Naive thymus-derived CD4-positive, alpha-beta T cell (primary cell): Measurements from ENCODE around the gene MEX3A. TPM values are rescaled to one million over a fixed set of nuclear protein-coding genes. Genes with fewer than 3 reads are reported as not detected.
"Not testable (repeated sequence)": the region's sequence is repeated elsewhere in the genome, so short reads cannot be mapped to it uniquely, and the experiment has no call there.

Source experiments
- ATAC-seq: fragments of 150-1000 bp; cut with Tn5 transposase; 2 replicates; pipeline ENCODE4 v1.10.0; 2021; ENCODE audit warnings: mild to moderate bottlenecking, moderate library complexity
- CTCF ChIA-PET: fragments of 350-600 bp; sonication (Branson Sonifier 250); formaldehyde crosslinking; loops from one replicate; lab custom pipeline; 2021; ENCODE audit warnings: antibody characterized with exemption; lab: Charles Lee
- POLR2A ChIA-PET: fragments of 350-600 bp; sonication (Branson Sonifier 250); formaldehyde crosslinking; loops from one replicate; lab custom pipeline; 2021; ENCODE audit warnings: antibody characterized with exemption, inconsistent platforms; lab: Charles Lee
- DNase-seq, 9 donors: peaks; one replicate each; pipeline versions ENCODE4 v3.0.0 to v3.0.0-alpha.2; 2020 to 2022; ENCODE audit warnings: mixed read lengths in 1 of 9
- H3K27ac ChIP-seq: one replicate; pipeline ENCODE4 v1.7.0; 2013; ENCODE audit warnings: mild to moderate bottlenecking, low read depth, low read length, moderate library complexity
- H3K27me3 ChIP-seq, 2 donors: one replicate each; pipeline ENCODE4 v1.7.0; 2013; ENCODE audit warnings: low read length in 2 of 2, mild to moderate bottlenecking in 2 of 2, moderate library complexity in 2 of 2; ENCODE audit not compliant: control insufficient read depth in 2 of 2, insufficient read depth in 2 of 2
- H3K36me3 ChIP-seq, 3 experiments: 1 replicate in 2 of 3; 2 replicates in 1 of 3; pipeline ENCODE4 v1.7.0; 2013; ENCODE audit warnings: low read length in 3 of 3, mild to moderate bottlenecking in 3 of 3, moderate library complexity in 1 of 3; ENCODE audit not compliant: insufficient read depth in 3 of 3, control insufficient read depth in 2 of 3
- H3K4me1 ChIP-seq, 2 donors: one replicate each; pipeline ENCODE4 v1.7.0; 2013; ENCODE audit warnings: low read length in 2 of 2, mild to moderate bottlenecking in 2 of 2, moderate library complexity in 1 of 2; ENCODE audit not compliant: control insufficient read depth in 2 of 2, insufficient read depth in 2 of 2
- H3K4me3 ChIP-seq: 2 replicates; pipeline ENCODE4 v1.7.0; 2013; ENCODE audit warnings: mild to moderate bottlenecking, low read length
- H3K9me3 ChIP-seq, 3 experiments: 1 replicate in 2 of 3; 2 replicates in 1 of 3; pipeline ENCODE4 v1.7.0; 2013; ENCODE audit warnings: low read length in 3 of 3; ENCODE audit not compliant: control insufficient read depth in 2 of 3
- H3K27ac Mint-ChIP-seq, 9 donors: one replicate each; pipeline ENCODE4 v1.8.0; 2020 to 2022; ENCODE audit warnings: mixed read lengths in 9 of 9, mild to moderate bottlenecking in 8 of 9, moderate library complexity in 5 of 9, inconsistent platforms in 2 of 9
- H3K27me3 Mint-ChIP-seq, 5 donors: one replicate each; pipeline ENCODE4 v1.8.0; 2021 to 2022; ENCODE audit warnings: mixed read lengths in 5 of 5, mild to moderate bottlenecking in 1 of 5
- H3K36me3 Mint-ChIP-seq, 5 donors: one replicate each; pipeline ENCODE4 v1.8.0; 2020 to 2022; ENCODE audit warnings: mixed read lengths in 5 of 5, mild to moderate bottlenecking in 3 of 5, inconsistent platforms in 1 of 5
- H3K4me1 Mint-ChIP-seq, 7 donors: one replicate each; pipeline ENCODE4 v1.8.0; 2020 to 2022; ENCODE audit warnings: mixed read lengths in 7 of 7, mild to moderate bottlenecking in 3 of 7, inconsistent platforms in 1 of 7
- H3K4me3 Mint-ChIP-seq, 10 donors: one replicate each; pipeline ENCODE4 v1.8.0; 2020 to 2022; ENCODE audit warnings: mild to moderate bottlenecking in 10 of 10, mixed read lengths in 10 of 10, moderate library complexity in 6 of 10, inconsistent platforms in 2 of 10
- H3K9me3 Mint-ChIP-seq, 11 donors: one replicate each; pipeline ENCODE4 v1.8.0; 2020 to 2022; ENCODE audit warnings: mixed read lengths in 11 of 11, mild to moderate bottlenecking in 4 of 11, inconsistent platforms in 1 of 11, moderate library complexity in 1 of 11
- intact Hi-C, 2 donors: fragments of 100-400 bp; cut with micrococcal nuclease; formaldehyde crosslinking; loops; one replicate each; pipeline ENCODE4 v1.15.1; 2023
- polyA plus RNA-seq, 2 donors: library from polyadenylated mRNA; unstranded; fragments of 300-500 nt; fragmentation: Illumina TruSeq; gene quantifications; one replicate each; pipeline ENCODE4 v1.2.3, GENCODE V29; 2021
- total RNA-seq, 6 experiments: library from RNA in 5 of 6; stranded (reverse) in 5 of 6; gene quantifications; 1 replicate in 5 of 6; 2 replicates in 1 of 6; pipeline ENCODE4 v1.2.3 and lab custom pipeline; 2021 to 2026

The MEX3A gene
- total and polyA plus RNA-seq, 7 experiments from 2014 or later = 0.05 to 0.15 (median 0.13) TPM; not detected in 3

GRCh38 chr1:156123356-156124196 is 41.3 kb upstream of the MEX3A start:
- H3K4me3 Mint-ChIP-seq = peak overlapping the region in 3 of 10 donors; percentile 18 to 60 (median 59)
- H3K27me3 Mint-ChIP-seq = peaks cover under 1 to 29% (median 1%) of the 10 kb centered on the region in 5 donors
- peak; percentile 21 for ATAC-seq
- peak overlapping the region in 6 of 9 donors; percentile 43 to 88 (median 76) for H3K27ac Mint-ChIP-seq
- H3K36me3 ChIP-seq = no peaks in the 10 kb centered on the region
- H3K9me3 Mint-ChIP-seq = no peaks in the 10 kb centered on the region
- peak in 7 of 9 donors; percentile 44 to 72 (median 49) for DNase-seq
- H3K36me3 Mint-ChIP-seq = no peaks in the 10 kb centered on the region
- no peak overlapping the region for H3K27ac ChIP-seq
- H3K27me3 ChIP-seq = no peaks in the 10 kb centered on the region
- intact Hi-C loops = loop anchor here (1.0 kb wide), 2 partner anchors 8 to 17 kb away; no protein-coding TSS in a partner anchor
- no peak overlapping the region for H3K4me3 ChIP-seq
- peaks cover 18 to 61% (median 48%) of the 10 kb centered on the region in 7 donors for H3K4me1 Mint-ChIP-seq
- no peaks in the 10 kb centered on the region for H3K9me3 ChIP-seq
- CTCF ChIA-PET = interaction anchor here (13.5 kb wide), 1 partner anchor 28 kb away, joined by 340 read pairs; no protein-coding TSS in a partner anchor
- POLR2A ChIA-PET = interaction anchor here (0.6 to 1.1 kb wide), 2 partner anchors 10 to 11 kb away, joined by 3 to 4 read pairs; no protein-coding TSS in a partner anchor
- peaks cover 37 to 43% of the 10 kb centered on the region in 2 donors for H3K4me1 ChIP-seq

- no peaks in the 10 kb centered on the region for H3K36me3 Mint-ChIP-seq
- DNase-seq (no peak), ATAC-seq (no peak)
- H3K27me3 Mint-ChIP-seq = peaks cover 4 to 31% (median 8%) of the 10 kb centered on the region in 5 donors
- no peak overlapping the region for H3K27ac ChIP-seq
- no peaks in the 10 kb centered on the region for H3K36me3 ChIP-seq
- peaks cover 14 to 55% (median 39%) of the 10 kb centered on the region in 7 donors for H3K4me1 Mint-ChIP-seq
- CTCF ChIA-PET = interaction anchor here (13.5 kb wide), 1 partner anchor 27 kb away, joined by 340 read pairs; no protein-coding TSS in a partner anchor
- H3K27ac Mint-ChIP-seq = peak overlapping the region in 5 of 9 donors; percentile 29 to 88 (median 54)
- peaks cover 29 to 40% of the 10 kb centered on the region in 2 donors for H3K4me1 ChIP-seq
- no peak overlapping the region for H3K4me3 ChIP-seq
- no peaks in the 10 kb centered on the region for H3K9me3 Mint-ChIP-seq
- POLR2A ChIA-PET = interaction anchor here (1.1 kb wide), 1 partner anchor 10 kb away, joined by 3 read pairs; no protein-coding TSS in a partner anchor
- no peaks in the 10 kb centered on the region for H3K27me3 ChIP-seq
- intact Hi-C loops = loop anchor here (1.0 kb wide), 2 partner anchors 7 to 16 kb away; no protein-coding TSS in a partner anchor
- no peaks in the 10 kb centered on the region for H3K9me3 ChIP-seq
- no peak overlapping the region for H3K4me3 Mint-ChIP-seq
Observed at GRCh38 chr1:156122519-156123355, 40.5 kb upstream of the MEX3A start.

- ATAC-seq (no peak), DNase-seq (no peak)
- no peaks in the 10 kb centered on the region for H3K27me3 ChIP-seq
- Mint-ChIP-seq H3K4me1 (peaks cover 8 to 49% (median 33%) of the 10 kb centered on the region in 7 donors), H3K27ac (peak overlapping the region in 1 of 9 donors; percentile 29), H3K9me3 (no peaks in the 10 kb centered on the region), H3K27me3 (peaks cover 4 to 29% (median 8%) of the 10 kb centered on the region in 5 donors), H3K36me3 (no peaks in the 10 kb centered on the region), H3K4me3 (no peak overlapping the region)
- peaks cover 22 to 33% of the 10 kb centered on the region in 2 donors for H3K4me1 ChIP-seq
- H3K27ac ChIP-seq = no peak overlapping the region
- CTCF ChIA-PET = interaction anchor here (13.5 kb wide), 1 partner anchor 27 kb away, joined by 340 read pairs; no protein-coding TSS in a partner anchor
- no peaks in the 10 kb centered on the region for H3K36me3 ChIP-seq
- intact Hi-C loops = no loop called here
- H3K9me3 ChIP-seq = no peaks in the 10 kb centered on the region
- POLR2A ChIA-PET = no interaction called here
- H3K4me3 ChIP-seq = no peak overlapping the region
Observed at GRCh38 chr1:156122086-156122485, 39.8 kb upstream of the MEX3A start.

GRCh38 chr1:156121457-156121856 is 39.2 kb upstream of the MEX3A start:
- Histone ChIP-seq H3K4me1 (peaks cover 16 to 27% of the 10 kb centered on the region in 2 donors), H3K9me3 (no peaks in the 10 kb centered on the region), H3K27me3 (no peaks in the 10 kb centered on the region), H3K27ac (no peak overlapping the region), H3K36me3 (no peaks in the 10 kb centered on the region), H3K4me3 (no peak overlapping the region)
- CTCF ChIA-PET = interaction anchor here (13.5 kb wide), 1 partner anchor 26 kb away, joined by 340 read pairs; no protein-coding TSS in a partner anchor
- no peak overlapping the region for H3K4me3 Mint-ChIP-seq
- H3K27me3 Mint-ChIP-seq = peaks cover 7 to 31% (median 10%) of the 10 kb centered on the region in 5 donors
- POLR2A ChIA-PET = interaction anchor here (0.6 kb wide), 1 partner anchor 51 kb away, joined by 3 read pairs; no protein-coding TSS in a partner anchor
- peaks cover 5 to 45% (median 28%) of the 10 kb centered on the region in 7 donors for H3K4me1 Mint-ChIP-seq
- DNase-seq (no peak), ATAC-seq (no peak)
- intact Hi-C loops = no loop called here
- H3K27ac Mint-ChIP-seq = no peak overlapping the region
- no peaks in the 10 kb centered on the region for H3K36me3 Mint-ChIP-seq
- no peaks in the 10 kb centered on the region for H3K9me3 Mint-ChIP-seq

- H3K27ac ChIP-seq, H3K9me3 Mint-ChIP-seq, H3K27me3 ChIP-seq, intact Hi-C loops, H3K27ac Mint-ChIP-seq, H3K36me3 Mint-ChIP-seq, H3K4me3 Mint-ChIP-seq, ATAC-seq, H3K36me3 ChIP-seq, H3K9me3 ChIP-seq, DNase-seq, H3K4me3 ChIP-seq: not testable (repeated sequence)
- ChIA-PET POLR2A (interaction anchor here (0.6 kb wide), 1 partner anchor 51 kb away, joined by 3 read pairs; no protein-coding TSS in a partner anchor), CTCF (interaction anchor here (13.5 kb wide), 1 partner anchor 26 kb away, joined by 340 read pairs; no protein-coding TSS in a partner anchor)
- Mint-ChIP-seq H3K27me3 (peaks cover 11 to 35% (median 15%) of the 10 kb centered on the region in 5 donors), H3K4me1 (peaks cover 5 to 45% (median 28%) of the 10 kb centered on the region in 7 donors)
- peaks cover 13 to 23% of the 10 kb centered on the region in 2 donors for H3K4me1 ChIP-seq
Observed at GRCh38 chr1:156121005-156121404, 38.7 kb upstream of the MEX3A start.

GRCh38 chr1:156120318-156120717 is 38.1 kb upstream of the MEX3A start:
- Mint-ChIP-seq H3K9me3 (no peaks in the 10 kb centered on the region), H3K4me1 (peaks cover 7 to 45% (median 33%) of the 10 kb centered on the region in 7 donors), H3K27ac (no peak overlapping the region), H3K4me3 (no peak overlapping the region), H3K36me3 (no peaks in the 10 kb centered on the region), H3K27me3 (peaks cover 14 to 38% (median 18%) of the 10 kb centered on the region in 5 donors)
- ATAC-seq (no peak), DNase-seq (no peak)
- no peak overlapping the region for H3K27ac ChIP-seq
- intact Hi-C loops = no loop called here
- H3K4me3 ChIP-seq = no peak overlapping the region
- POLR2A ChIA-PET = no interaction called here
- H3K9me3 ChIP-seq = no peaks in the 10 kb centered on the region
- CTCF ChIA-PET = interaction anchor here (13.5 kb wide), 1 partner anchor 25 kb away, joined by 340 read pairs; no protein-coding TSS in a partner anchor
- peaks cover 20 to 23% of the 10 kb centered on the region in 2 donors for H3K4me1 ChIP-seq
- peaks cover 0 to 2% of the 10 kb centered on the region in 2 donors for H3K27me3 ChIP-seq
- no peaks in the 10 kb centered on the region for H3K36me3 ChIP-seq
